HG02943 (cell line): ENCODE results near the gene GLIS1.

Source experiments
- ATAC-seq: cut with Tn5 transposase; IDR thresholded peaks from one replicate; pipeline ENCODE4 v1.9.1; 2021; ENCODE audit warnings: mild to moderate bottlenecking, low read depth, moderate library complexity; ENCODE audit not compliant: unreplicated experiment

GLIS1 gene

DNA sequence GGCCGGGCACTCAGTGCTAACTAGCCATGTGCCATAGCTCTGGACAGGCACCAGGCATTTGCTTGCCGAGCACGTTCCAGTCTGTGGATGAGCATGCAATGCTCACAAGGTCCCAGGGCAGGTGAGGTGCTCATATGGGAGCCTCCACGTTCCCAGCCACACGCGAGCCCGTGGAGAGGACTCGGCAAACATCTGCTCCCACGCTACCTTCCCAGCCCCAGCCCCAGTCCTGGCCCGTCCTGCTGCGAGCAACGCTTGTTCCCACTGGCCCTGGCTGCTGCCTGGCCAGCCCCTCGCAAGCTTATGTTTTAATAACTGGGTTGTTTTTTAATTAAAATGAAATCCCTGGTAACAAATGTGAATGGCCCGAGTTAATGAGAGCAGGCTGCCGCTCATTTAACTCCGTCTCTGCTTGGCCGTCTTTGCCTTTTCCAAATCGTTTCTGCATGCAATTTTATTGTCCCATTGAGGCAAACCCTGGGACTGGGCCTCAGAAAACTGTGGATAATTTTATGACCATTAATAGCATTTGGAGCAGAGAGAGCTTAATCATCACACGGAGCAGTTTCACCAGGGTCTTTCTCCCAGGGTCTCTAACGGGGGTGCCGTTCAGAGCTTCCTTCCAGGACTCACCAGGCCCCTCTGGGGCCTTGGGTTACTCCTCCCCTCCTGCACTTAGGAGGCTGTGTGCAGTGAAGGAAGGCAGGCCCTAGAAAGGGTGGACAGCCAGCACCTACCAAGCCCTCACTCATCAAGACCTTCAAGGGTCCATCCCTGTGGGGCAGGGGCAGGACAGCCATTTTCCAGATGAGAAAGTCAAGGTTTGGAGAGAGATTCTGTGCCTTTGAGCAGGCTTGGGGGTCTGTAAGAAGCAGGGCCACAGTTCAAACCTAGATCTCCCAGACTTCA lies 136.8 kb downstream of the GLIS1 start:
- no peak for ATAC-seq

DNA sequence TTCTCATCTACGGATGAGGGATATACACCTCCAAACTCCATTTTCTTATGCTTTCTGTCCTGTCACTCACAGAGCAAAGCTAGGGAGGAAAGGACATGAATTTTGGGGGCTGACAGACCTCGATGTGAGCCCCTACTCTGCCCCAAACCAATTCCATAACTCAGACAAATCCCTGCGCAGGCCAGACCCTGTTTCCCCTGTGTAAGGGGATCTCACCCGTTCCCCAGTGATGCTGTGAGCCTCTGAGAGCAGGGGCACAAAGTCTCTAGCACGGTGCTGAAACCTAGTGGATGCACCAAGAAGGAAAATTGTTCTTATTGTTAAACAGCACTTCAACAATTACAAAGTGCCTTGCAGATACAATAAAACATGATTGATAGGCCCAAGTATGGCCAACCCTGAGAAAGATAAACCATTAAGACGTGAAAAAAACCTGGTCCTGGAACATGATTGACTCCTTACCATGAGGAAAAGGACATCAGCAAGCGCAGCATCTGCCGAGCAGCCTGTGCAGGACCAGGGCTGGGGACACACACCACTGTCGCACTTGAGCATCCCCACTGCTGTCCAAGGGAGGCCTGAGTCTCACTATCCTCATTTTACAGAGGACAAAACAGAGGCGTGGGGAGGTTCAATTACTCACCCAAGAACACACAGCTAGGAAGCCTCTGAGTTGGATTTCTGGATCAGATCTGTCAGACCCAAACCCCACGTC lies 137.8 kb downstream of the GLIS1 start:
- no peak for ATAC-seq

DNA sequence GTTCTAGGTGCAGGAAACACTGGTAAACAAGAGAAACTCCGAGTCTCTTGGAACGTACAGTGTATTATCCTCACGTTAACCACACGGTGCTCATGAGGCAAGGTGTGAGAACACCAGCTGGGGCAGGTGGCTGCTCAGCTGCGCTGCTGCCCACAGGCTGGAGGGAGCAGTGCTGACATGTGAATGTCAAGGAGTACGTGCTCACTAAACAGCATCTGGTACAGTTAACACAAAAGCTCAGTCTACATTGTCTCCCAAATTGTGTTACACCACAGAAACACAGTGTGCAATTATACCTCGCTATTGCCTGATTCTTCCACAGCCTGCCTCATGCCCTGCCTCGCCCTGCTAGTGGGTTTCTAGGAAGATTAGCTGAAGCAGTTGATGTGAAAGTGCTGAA lies 138.4 kb downstream of the GLIS1 start:
- ATAC-seq = no peak

DNA sequence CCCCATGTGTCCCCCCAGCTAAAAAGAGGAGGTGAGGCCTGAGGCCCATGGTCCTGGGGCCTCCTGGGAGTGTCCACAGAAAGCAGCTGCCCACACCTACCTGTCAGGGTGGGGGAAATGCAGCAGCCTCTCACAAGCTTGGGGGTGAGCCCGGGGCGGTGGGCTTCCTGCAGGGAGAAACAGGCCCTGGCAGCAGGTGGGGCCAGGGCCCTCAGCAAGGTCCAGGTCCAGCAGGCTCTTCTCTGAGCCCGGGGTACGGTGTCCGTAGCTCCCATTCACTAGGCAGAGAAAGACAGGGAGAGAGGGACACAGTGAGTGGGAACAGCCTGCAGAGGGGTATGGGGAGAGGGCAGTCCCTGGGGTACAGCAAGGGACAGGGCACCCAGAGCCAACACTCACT lies 139.0 kb downstream of the GLIS1 start:
- ATAC-seq = no peak

DNA sequence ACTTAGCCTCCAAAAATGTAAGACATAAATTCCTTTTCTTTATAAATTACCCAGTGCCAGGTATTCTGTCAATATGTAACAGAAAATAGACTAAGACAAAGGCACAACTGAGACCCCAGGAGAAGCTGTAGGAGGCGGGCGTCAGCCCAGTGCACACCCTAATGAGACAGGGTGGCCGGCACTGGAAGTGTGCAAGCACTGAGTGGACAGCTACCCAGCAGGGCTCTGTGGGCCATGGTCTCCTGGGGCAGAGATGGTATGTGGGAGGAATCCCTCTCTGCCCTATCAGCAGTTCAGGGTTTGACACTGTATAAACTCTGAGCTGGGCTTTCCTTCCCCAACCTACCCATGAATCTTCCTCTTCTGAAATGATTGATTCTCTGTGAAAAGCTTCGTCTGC lies 139.5 kb downstream of the GLIS1 start:
- ATAC-seq = no peak

DNA sequence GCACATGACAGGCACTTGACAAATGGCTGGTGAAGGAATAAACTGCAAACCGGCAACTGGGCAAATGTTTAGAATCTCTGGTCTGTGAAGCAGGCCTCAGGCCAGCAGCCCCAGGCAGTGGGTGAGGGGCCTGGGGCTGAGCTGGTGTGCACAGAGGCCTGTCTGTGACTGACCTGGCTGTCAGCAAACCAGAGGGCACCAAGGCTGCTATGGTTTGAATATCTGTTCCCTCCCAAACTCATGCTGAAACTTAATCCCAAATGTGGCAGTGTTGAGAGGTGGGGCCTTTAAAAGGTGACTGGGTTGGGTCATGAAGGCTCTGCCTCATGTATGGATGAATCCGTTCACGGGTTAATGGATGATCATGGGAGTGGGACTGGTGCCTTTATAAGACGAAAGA lies 140.0 kb downstream of the GLIS1 start:
- ATAC-seq = no peak

DNA sequence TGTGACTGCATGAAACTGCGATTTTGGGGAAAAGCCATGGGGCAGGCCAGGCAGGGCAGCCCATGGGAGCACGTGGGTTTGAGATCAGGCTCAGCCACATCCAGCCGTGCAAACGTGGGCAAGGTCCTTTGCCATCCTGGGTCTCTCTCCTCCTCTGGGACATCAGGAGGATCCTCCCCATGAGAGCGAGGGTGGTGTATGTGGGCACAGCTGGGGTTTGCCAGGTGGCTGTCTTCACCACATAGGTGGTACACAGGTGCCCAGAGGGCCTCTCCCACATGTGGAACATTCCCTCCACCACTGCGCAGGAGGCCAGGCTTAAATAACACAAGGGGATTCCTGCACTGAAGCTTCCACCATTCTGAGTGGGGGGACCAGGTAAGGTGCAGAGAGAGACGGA lies 143.1 kb downstream of the GLIS1 start:
- no peak for ATAC-seq

DNA sequence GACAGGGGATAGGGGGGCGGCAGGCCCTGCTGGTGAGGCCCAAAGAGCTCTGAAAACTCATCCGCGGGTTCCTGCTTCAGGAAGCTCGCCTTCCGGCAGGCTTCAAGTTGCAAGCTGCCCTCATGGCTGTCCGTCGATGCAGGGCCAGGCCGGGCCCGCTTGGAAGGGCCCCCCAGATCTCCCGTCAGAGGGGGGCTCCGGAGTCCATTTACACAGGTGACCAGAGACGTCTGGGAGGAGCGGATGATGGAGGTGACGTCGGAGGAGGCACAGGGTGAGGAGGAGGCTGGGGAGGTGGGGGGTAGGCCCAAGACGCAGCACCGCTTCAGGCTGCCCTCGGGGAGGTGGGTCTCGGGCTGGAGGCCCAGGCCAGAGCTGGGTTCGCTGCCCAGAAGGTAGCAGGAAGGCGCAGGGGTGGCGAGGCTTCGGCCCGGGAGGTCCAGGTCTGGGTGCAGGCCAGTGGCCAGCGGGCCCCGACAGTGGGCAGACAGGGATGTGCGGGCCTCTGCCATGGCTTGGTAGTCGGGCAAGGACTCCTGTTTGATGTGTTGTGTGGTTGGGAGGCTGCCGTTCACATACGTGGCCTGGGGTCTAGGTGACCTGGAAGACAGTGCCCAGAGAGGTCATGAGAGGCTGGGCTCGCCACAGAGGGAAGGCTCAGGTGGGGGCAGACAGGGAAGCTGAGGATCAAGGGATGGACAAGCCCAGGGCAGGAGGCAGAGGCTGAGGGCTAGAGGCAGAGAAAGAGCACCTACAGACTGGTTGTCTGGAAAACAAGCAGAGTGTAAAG lies 144.4 kb downstream of the GLIS1 start:
- ATAC-seq = no peak

DNA sequence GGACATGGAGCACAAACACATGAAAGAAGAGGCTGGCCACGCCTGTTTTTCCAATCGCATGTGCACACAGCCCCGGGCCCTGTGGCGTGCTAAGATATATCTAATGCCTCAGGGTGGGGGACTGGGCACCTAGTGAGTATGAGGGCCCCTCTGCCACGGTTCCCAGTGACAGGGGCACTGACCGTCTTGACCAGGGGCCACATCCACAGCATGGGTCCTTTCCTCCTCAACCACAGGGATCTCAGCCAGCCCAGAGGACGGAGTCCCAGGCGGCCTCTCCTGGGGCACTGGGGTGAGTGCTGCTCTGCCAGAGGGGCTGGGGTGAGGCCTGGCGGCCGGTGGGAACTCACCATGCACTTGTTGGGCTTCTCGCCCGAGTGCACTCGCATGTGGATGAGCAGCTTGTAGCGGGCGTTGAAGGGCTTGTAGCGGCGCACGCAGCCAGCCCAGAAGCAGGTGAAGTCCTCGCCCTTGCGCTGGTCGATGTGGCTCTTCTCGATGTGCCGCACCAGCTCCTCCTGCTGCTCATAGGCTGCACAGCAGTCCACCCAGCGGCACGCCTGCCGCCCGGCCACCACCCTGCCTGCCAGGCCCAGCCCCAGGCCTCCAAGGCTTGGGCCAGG lies 145.1 kb downstream of the GLIS1 start:
- ATAC-seq = no peak

DNA sequence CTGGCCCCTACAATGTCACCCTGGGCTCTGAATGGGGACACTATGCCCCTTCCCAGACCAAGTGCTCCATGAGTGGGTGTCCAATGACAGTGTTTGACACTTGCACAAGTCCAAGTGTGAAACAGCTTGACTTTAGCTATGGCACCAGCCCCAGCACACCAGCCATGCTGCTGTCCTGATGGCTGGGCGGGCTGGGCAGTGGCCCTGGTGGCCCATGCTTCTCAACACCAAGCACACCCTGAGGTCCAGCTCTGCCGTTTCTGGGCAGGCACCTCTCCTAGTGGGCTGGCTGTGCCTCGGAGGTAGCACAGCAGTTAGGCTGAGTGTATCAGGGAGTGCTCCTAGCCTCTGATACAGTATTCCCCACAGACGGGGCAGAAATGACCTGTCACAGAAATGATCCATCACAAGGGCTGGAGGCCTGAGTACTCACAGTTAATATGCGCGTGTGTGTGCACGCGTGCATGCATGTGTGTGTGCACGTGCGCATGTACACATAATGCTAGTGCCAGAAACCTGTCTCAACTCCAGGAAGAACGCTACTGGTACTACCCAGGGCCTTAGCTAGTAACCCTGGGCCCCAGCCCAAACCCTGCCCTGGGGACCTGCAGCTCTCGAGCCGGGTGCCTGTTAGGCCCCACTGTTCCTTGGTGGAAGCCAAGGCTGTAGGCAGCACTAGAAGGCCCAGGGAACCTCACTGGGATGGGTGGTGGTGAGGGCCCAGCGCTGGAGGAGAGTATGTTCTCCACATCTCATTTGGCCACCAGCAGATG lies 145.8 kb downstream of the GLIS1 start:
- ATAC-seq = no peak

DNA sequence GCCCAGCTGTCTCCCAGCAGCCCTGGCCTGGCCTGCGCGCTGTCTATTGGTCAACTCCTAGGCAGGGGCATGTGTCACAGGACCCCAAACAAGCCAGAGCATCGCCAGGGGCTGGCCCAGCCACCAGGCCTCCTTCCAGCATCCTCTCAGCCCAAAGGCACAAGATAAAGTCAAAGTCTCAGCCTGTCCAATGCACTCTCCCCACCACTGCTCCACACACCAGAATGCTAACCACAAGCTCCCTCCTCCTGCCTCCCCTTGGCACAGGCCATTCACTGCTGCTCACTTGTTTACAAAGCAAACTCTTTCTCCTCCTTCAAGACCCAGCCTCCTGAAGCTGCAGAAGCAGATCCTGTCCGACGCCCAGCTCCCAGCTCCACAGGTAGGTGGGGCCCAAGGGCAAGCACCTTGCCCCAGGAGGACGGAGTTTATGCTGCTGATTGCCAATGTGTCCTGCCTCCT lies 146.4 kb downstream of the GLIS1 start:
- no peak for ATAC-seq

DNA sequence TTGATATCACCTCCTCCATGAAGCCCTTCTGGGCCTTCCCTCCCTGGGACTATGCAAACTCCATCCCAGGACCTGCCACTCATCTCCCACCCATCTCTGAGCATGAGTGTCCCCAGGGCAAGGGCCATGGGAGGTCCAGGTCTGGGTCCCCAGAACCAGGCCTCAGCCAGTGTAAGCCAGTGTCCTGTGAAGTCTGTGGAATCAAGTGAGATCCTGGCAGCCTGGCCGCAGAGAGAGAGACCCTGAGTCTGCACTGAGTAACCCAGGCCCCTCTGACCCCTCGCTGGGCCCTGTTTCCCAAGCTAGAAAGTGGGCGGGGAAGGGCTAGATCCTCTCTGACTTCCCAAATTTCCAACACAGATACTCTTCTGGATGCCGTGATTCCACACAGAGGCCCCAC lies 147.0 kb downstream of the GLIS1 start:
- no peak for ATAC-seq

DNA sequence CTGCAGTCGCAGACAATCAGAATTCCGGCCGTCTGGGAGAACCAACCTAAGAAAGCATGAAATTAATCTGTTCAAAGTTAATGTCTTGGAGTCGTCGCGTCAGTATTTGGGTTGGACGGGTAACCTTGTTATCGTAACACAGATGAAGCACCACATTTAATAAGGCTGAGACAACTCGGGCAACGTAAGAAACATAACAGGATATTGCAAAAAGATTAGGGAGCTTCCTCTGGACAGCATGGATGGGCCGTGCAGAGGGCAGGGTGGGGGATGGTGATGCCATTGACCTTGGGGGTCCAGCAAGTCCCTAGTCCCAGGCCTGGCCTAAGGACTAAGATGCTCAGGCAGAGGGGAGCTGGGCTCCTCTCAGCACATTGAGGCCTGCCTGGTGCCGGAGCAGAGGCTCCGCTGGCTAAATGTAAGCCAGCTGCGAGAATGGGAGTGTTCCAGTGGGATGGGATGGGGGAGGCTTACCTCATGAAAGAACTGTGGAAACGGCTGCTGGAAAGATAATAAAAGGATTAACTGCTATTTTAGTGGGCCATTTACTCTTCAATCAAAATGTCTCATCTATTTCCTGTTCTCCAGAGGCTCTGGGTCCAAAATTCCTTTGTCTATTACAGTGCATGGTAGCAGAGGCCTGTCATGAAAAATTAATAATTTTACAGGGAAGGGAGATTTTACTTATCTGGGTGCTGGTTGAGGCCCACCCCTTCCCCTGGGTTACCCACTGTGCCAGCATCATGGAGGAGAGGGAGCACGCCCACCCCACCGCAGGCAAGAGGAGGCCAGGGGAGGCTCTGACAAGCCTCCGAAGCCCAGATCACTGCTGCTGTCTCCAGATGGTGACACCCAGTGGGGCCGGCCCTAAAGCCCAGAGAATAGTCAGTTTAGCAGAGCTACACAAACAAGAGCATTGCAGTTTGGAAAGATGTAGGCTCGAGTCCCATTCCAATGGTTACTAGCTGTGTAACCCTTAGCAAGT lies 148.1 kb downstream of the GLIS1 start:
- no peak for ATAC-seq

DNA sequence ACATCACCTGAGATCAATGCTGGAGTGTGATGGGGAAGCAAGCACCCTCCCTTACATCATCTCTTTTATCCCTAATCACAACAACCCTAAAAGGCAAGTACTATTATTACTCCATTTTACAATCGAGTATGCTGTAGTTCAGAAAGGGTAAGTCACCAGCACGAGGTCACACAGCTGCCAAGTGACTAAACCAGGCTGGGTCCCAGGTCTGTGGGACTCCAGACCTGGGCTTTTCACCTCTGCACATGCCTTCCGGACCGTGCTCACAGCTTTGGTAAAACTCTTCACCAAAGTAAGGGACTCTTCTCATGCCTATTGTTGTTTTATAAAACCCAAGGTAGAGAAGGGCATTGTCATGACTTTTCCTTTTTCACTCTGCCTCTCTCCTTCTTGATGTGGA lies 148.9 kb downstream of the GLIS1 start:
- ATAC-seq = no peak

DNA sequence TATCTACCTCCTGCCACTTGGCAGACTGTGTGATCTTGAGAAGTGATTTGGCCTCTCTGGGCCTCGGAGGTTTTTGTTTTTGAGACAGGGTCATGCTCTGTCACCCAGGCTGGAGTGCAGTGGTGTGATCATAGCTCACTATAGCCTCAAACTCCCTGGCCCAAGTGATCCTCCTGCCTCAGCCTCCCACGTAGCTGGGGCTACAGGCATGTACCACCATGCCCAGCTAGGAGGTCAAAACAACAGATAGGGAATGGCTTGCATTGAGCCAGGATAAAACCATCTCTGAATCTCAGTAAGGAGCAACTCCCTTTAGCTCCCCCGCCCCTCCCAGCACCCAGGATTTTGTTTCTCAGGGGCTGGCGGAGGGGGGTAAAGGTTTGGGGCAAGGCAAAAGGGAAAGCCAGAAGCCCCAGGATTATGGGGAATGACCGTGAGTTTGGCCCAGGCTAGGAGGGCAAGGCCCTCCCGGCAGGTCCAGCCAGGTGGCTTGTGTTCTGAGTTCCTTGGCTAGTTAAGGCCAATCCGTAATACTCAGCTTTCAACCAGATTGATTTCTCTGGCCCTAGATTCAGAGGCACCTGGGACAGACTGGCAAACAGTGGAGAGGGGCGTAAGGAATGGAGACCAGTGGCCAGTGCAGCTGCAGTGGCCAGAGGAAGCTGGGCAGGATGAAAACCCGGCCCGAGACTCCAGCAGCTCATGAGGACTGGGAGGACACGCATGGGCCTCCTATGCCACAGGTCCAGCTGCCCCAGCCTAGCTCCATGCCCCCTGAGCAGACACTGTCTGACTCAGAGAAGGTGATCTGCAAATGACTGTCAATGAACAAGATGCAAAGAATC lies 149.7 kb downstream of the GLIS1 start:
- ATAC-seq = no peak

DNA sequence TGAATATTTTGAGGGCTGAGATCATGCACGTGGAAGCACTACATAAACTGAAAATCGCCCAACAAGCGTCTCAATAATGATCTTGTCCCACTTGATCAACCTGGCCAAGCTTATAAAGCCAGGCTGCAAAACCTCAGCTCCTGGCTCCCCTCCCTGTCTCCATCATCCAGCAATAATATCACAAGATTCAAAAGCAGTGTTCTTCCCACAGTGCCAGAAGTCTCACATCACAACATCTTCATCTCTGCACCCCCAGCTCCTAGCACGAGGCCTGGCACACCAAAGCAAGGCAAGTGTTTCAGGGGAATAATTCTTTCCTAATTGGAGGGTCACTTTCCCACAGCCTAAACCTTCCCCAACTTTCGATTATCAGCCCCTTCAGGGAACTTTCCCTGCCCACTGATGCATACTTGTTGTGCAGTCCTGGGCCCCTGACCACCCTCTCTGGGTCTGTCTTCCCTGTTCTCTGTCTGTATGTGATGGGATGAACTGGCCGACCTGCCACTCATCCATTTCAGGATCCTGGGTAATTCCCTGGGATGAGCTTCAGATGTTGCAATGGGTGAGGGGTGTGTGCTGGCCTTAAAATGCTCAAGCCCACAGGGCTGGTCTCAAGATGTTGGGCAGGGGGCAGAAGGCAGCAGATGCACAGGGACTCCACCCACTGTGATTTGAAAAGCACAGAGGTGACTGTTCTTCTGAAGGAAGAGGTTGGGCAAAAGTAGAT lies 150.7 kb downstream of the GLIS1 start:
- ATAC-seq = no peak
